Neural cell (in vitro differentiated cells): ENCODE measurements around the gene INPP4B. TPM values are rescaled to one million over a fixed set of nuclear protein-coding genes. Genes with fewer than 3 reads are reported as not detected.

ENCODE experiments used
- H2AFZ ChIP-seq: fragments of 200-600, 300-800 bp; sonication (generic), shearing (Covaris generic); 2 replicates; pipeline ENCODE4 v1.6.0; 2014; ENCODE audit warnings: low read depth, mild to moderate bottlenecking, antibody characterized with exemption, low read length, moderate library complexity
- H3F3A ChIP-seq: fragments of 200-600 bp; shearing (Covaris generic); 2 replicates; pipeline ENCODE4 v1.6.1; 2016; ENCODE audit warnings: mild to moderate bottlenecking, moderate library complexity, mixed read lengths, antibody characterized with exemption, low read length; ENCODE audit not compliant: insufficient read depth, poor library complexity, severe bottlenecking
- H3K27ac ChIP-seq: fragments of 200-600, 300-800 bp; sonication (generic), shearing (Covaris generic); 2 replicates; pipeline ENCODE4 v1.5.1; 2014; ENCODE audit warnings: mild to moderate bottlenecking, low read length, moderate library complexity
- H3K27me3 ChIP-seq: fragments of 300-800, 200-600 bp; sonication (generic), shearing (Covaris generic); 2 replicates; pipeline ENCODE4 v1.6.0; 2014; ENCODE audit warnings: mild to moderate bottlenecking, low read depth, low read length, moderate library complexity; ENCODE audit not compliant: insufficient read depth
- H3K36me3 ChIP-seq: fragments of 300-800, 200-600 bp; sonication (generic), shearing (Covaris generic); 2 replicates; pipeline ENCODE4 v1.5.1; 2014; ENCODE audit warnings: mild to moderate bottlenecking, antibody characterized with exemption, low read length, moderate library complexity; ENCODE audit not compliant: insufficient read depth
- H3K4me2 ChIP-seq: fragments of 300-800, 200-600 bp; sonication (generic), shearing (Covaris generic); 2 replicates; pipeline ENCODE4 v1.6.0; 2014; ENCODE audit warnings: mild to moderate bottlenecking, low read length
- H3K4me3 ChIP-seq: fragments of 300-800, 200-600 bp; sonication (generic), shearing (Covaris generic); 2 replicates; pipeline ENCODE4 v1.5.1; 2014; ENCODE audit warnings: mild to moderate bottlenecking, low read length, moderate library complexity
- H3K79me2 ChIP-seq: fragments of 200-600 bp; shearing (Covaris generic); replicated peaks from 2 replicates; pipeline ENCODE4 v1.6.0; 2014; ENCODE audit warnings: mild to moderate bottlenecking, low read length, moderate library complexity; ENCODE audit not compliant: insufficient read depth
- H3K9ac ChIP-seq: fragments of 300-800, 200-600 bp; sonication (generic), shearing (Covaris generic); 2 replicates; pipeline ENCODE4 v1.6.1; 2016; ENCODE audit warnings: mild to moderate bottlenecking, low read length, mixed read lengths
- H3K9me2 ChIP-seq: fragments of 200-600 bp; shearing (Covaris generic); 2 replicates; pipeline ENCODE4 v1.6.1; 2016; ENCODE audit warnings: mild to moderate bottlenecking, low read length, mixed read lengths; ENCODE audit not compliant: insufficient read depth
- H3K9me3 ChIP-seq: fragments of 200-600, 300-800 bp; sonication (generic), shearing (Covaris generic); 2 replicates; pipeline ENCODE4 v1.6.1; 2016; ENCODE audit warnings: mild to moderate bottlenecking, mixed run types, low read length, moderate library complexity, mixed read lengths
- H4K20me1 ChIP-seq: fragments of 200-600 bp; shearing (Covaris generic); 2 replicates; pipeline ENCODE4 v1.6.1; 2016; ENCODE audit warnings: mild to moderate bottlenecking, mixed run types; ENCODE audit not compliant: insufficient read depth
- CTCF ChIP-seq: fragments of 450-650 bp; IDR thresholded peaks from 2 replicates; pipeline ENCODE4 v1.5.1; 2014; ENCODE audit warnings: antibody characterized with exemption, mild to moderate bottlenecking, moderate library complexity; ENCODE audit not compliant: poor library complexity, severe bottlenecking
- EP300 ChIP-seq: fragments of 450-650 bp; conservative IDR thresholded peaks from 2 replicates; pipeline ENCODE4 v1.6.1; 2014; ENCODE audit warnings: antibody characterized with exemption, mild to moderate bottlenecking, moderate library complexity; ENCODE audit not compliant: poor library complexity, severe bottlenecking
- EZH2 ChIP-seq: fragments of 200-600, 300-800 bp; shearing (Covaris generic), sonication (generic); IDR thresholded peaks from 2 replicates; pipeline ENCODE4 v1.6.1; 2014; ENCODE audit warnings: antibody characterized with exemption, low read length, borderline replicate concordance, mild to moderate bottlenecking; ENCODE audit not compliant: insufficient read depth, poor library complexity, severe bottlenecking
- MXI1 ChIP-seq: fragments of 450-650 bp; conservative IDR thresholded peaks from 2 replicates; pipeline ENCODE4 v1.6.1; 2014; ENCODE audit warnings: antibody characterized with exemption, mild to moderate bottlenecking; ENCODE audit not compliant: poor library complexity, severe bottlenecking
- POLR2AphosphoS5 ChIP-seq: IDR thresholded peaks from 2 replicates; pipeline ENCODE4 v1.6.1; 2012
- RAD21 ChIP-seq: fragments of 450-650 bp; conservative IDR thresholded peaks from 2 replicates; pipeline ENCODE4 v1.6.1; 2014; ENCODE audit warnings: antibody characterized with exemption, mild to moderate bottlenecking, moderate library complexity
- REST ChIP-seq: IDR thresholded peaks from 2 replicates; pipeline ENCODE4 v1.6.1; 2012; ENCODE audit warnings: borderline replicate concordance
- SMC3 ChIP-seq: fragments of 450-650 bp; conservative IDR thresholded peaks from 2 replicates; pipeline ENCODE4 v1.6.1; 2014; ENCODE audit warnings: antibody characterized with exemption, mild to moderate bottlenecking, moderate library complexity; ENCODE audit not compliant: poor library complexity
- TAF1 ChIP-seq: IDR thresholded peaks from 2 replicates; pipeline ENCODE4 v1.6.1; 2012; ENCODE audit warnings: low read depth
- polyA plus RNA-seq: library from polyadenylated mRNA; depleted of rRNA; stranded (reverse); fragments of >200 nt; gene quantifications from 2 replicates; pipeline ENCODE4 v1.2.3, GENCODE V29; 2014

INPP4B gene
- polyA plus RNA-seq, 1 donor from 2014 or later, result 0.30 TPM

GRCh38 chr4:142741995-142742394, 104.1 kb downstream of the INPP4B start:
- H2AFZ ChIP-seq, result no peak overlapping the region
- H3K36me3 ChIP-seq, result no peaks in the 10 kb centered on the region
- no peaks in the 10 kb centered on the region for H4K20me1 ChIP-seq
- H3K27me3 ChIP-seq, result no peaks in the 10 kb centered on the region
- no peaks in the 10 kb centered on the region for H3K79me2 ChIP-seq
- no peaks in the 10 kb centered on the region for H3K9me3 ChIP-seq
- no peak for TF ChIP-seq EZH2
- no peak for TF ChIP-seq TAF1
- no peak for TF ChIP-seq SMC3
- TF ChIP-seq RAD21, result no peak
- no peak for TF ChIP-seq CTCF
- TF ChIP-seq MXI1, result no peak
- no peak for TF ChIP-seq POLR2AphosphoS5
- no peak for TF ChIP-seq EP300
- no peak for TF ChIP-seq REST
- no peaks in the 10 kb centered on the region for H3K9me2 ChIP-seq
- H3F3A ChIP-seq, result no peaks in the 10 kb centered on the region
- no peak overlapping the region for H3K27ac ChIP-seq
- no peak overlapping the region for H3K4me2 ChIP-seq
- H3K9ac ChIP-seq, result no peak overlapping the region
- no peak overlapping the region for H3K4me3 ChIP-seq

- Histone ChIP-seq H3K4me2 (no peak overlapping the region), H3K9me2 (no peaks in the 10 kb centered on the region), H4K20me1 (no peaks in the 10 kb centered on the region), H3F3A (no peaks in the 10 kb centered on the region), H2AFZ (no peak overlapping the region), H3K79me2 (no peaks in the 10 kb centered on the region), H3K9ac (no peak overlapping the region), H3K9me3 (no peaks in the 10 kb centered on the region), H3K4me3 (no peak overlapping the region), H3K27ac (no peak overlapping the region), H3K27me3 (no peaks in the 10 kb centered on the region), H3K36me3 (no peaks in the 10 kb centered on the region)
- TF ChIP-seq EP300 (no peak), EZH2 (no peak), RAD21 (no peak), SMC3 (no peak), MXI1 (no peak), REST (no peak), CTCF (no peak), TAF1 (no peak), POLR2AphosphoS5 (no peak)
These were observed 117.9 kb downstream of the INPP4B start for GRCh38 chr4:142728233-142728632.
